Osteocyte (in vitro differentiated cells): ENCODE measurements around the gene SPIB. TPM values are rescaled to one million over a fixed set of nuclear protein-coding genes. Genes with fewer than 3 reads are reported as not detected.

Experiments
- DNase-seq: peaks from one replicate; pipeline ENCODE4 v3.0.0; 2021; ENCODE audit warnings: mixed read lengths; ENCODE audit not compliant: unreplicated experiment; ENCODE audit errors: extremely low spot score
- H3K27ac Mint-ChIP-seq: one replicate; pipeline ENCODE4 v1.8.0; 2021; ENCODE audit warnings: mild to moderate bottlenecking, mixed read lengths; ENCODE audit not compliant: unreplicated experiment
- H3K27me3 Mint-ChIP-seq: one replicate; pipeline ENCODE4 v1.8.0; 2021; ENCODE audit warnings: mixed read lengths; ENCODE audit not compliant: unreplicated experiment
- H3K36me3 Mint-ChIP-seq: one replicate; pipeline ENCODE4 v1.8.0; 2021; ENCODE audit warnings: mixed read lengths; ENCODE audit not compliant: unreplicated experiment
- H3K4me1 Mint-ChIP-seq: one replicate; pipeline ENCODE4 v1.8.0; 2021; ENCODE audit warnings: mixed read lengths; ENCODE audit not compliant: unreplicated experiment
- H3K4me3 Mint-ChIP-seq: one replicate; pipeline ENCODE4 v1.8.0; 2021; ENCODE audit warnings: mild to moderate bottlenecking, moderate library complexity, mixed read lengths; ENCODE audit not compliant: unreplicated experiment
- H3K9me3 Mint-ChIP-seq: one replicate; pipeline ENCODE4 v1.8.0; 2021; ENCODE audit warnings: mixed read lengths; ENCODE audit not compliant: unreplicated experiment
- CTCF ChIP-seq: fragments of 200-600 bp; sonication (generic); IDR thresholded peaks from 2 replicates; pipeline ENCODE4 v1.5.0; 2021; ENCODE audit warnings: antibody characterized with exemption, mild to moderate bottlenecking, moderate library complexity
- long read RNA-seq: library from polyadenylated mRNA; unstranded; transcript quantifications from one replicate; pipeline ENCODE4 v2.0.0, GENCODE V29; 2021
- total RNA-seq: library from RNA; stranded (reverse); gene quantifications from 2 replicates; pipeline ENCODE4 v1.2.1, GENCODE V29; 2021

SPIB gene
- total RNA-seq = not detected in 2 replicates
- long read RNA-seq = 0 reads

- Mint-ChIP-seq H3K36me3 (no peaks in the 10 kb centered on the region), H3K27me3 (peaks cover 11% of the 10 kb centered on the region), H3K4me1 (peaks cover 3% of the 10 kb centered on the region), H3K4me3 (no peak within 1 kb of the TSS), H3K9me3 (no peaks in the 10 kb centered on the region), H3K27ac (no peak within 1 kb of the TSS)
- no peak for DNase-seq
- no peak for TF ChIP-seq CTCF
These were observed at the start of gene SPIB for GRCh38 chr19:50418176-50419021. Gene SPIB (plus strand): TSS chr19:50418938. CDS start chr19:50418963, 25 bp downstream.

- peaks cover 13% of the 10 kb centered on the region for H3K4me1 Mint-ChIP-seq
- no peak overlapping the region for H3K4me3 Mint-ChIP-seq
- DNase-seq = no peak
- peaks cover 1% of the 10 kb centered on the region for H3K36me3 Mint-ChIP-seq
- peaks cover 2% of the 10 kb centered on the region for H3K27me3 Mint-ChIP-seq
- no peaks in the 10 kb centered on the region for H3K9me3 Mint-ChIP-seq
- TF ChIP-seq CTCF = no peak
- H3K27ac Mint-ChIP-seq = no peak overlapping the region
These were observed 46.7 kb upstream of the SPIB start for GRCh38 chr19:50371914-50372475.

DNA sequence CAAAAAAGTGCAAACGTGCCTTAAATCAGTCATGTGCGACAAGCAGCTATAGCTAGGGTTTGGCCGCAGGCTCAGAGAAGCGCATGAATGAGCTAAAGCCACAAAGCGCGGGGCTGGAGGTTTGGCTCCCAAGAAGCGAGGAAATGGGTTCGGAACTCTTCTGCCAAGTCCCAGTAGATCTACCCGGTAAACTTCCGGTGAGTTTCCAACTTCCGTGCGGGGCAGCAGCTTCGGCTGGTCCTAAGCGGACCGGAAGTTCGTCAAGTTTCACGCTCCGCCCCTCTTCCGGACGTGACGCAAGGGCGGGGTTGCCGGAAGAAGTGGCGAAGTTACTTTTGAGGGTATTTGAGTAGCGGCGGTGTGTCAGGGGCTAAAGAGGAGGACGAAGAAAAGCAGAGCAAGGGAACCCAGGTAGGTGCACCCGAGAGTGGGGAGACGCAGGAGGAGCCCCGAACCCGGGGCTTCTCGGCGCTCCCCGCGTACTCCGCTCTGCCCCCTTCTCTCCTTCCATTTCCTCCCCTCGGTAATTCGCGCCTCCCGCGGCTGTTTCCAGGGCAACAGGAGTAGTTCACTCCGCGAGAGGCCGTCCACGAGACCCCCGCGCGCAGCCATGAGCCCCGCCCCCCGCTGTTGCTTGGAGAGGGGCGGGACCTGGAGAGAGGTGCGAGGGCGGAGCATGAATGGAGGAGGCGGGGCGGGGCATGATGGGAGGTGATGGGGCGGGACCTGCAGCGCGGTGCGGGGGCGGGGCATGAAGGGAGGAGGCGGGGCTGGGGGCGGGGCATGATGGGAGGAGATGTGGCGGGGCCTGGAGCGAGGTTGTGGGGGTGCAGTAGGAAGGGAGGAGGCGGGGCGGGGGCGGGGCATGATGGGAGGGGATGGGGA lies 42.3 kb upstream of the SPIB start, which contains the start of gene NR1H2:
NR1H2 (plus strand) TSS at position 292 of the 885 bp plus-strand sequence. CDS start 1,149 bp downstream, outside the sequence.
- Mint-ChIP-seq H3K27me3 (no peaks in the 10 kb centered on the region), H3K9me3 (no peaks in the 10 kb centered on the region), H3K36me3 (peaks cover 27% of the 10 kb centered on the region), H3K4me3 (peak within 1 kb of the TSS; percentile 99), H3K4me1 (peaks cover 7% of the 10 kb centered on the region), H3K27ac (peak within 1 kb of the TSS; percentile 100)
- peak; percentile 97 for DNase-seq
- TF ChIP-seq CTCF = no peak

DNA sequence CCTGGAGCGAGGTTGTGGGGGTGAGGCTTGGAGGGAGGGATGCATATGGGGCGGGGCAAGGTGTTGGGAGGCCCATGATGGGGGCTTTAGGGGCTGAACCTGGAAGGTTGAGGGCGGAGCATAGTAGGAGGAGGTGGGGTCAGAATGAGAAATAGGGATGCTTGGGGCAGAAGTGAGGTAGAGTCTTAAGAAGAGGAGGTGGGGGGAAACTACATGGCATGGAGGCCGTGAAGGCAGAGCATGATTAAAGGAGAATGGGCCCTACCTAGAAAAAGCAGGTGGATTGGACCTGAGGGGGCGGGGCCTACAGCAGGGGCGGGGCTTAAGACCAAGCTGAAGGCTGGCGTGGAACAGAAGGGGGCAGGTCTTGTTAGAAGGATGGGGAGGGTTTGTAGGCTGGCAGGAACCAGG lies 41.7 kb upstream of the SPIB start:
- H3K4me3 Mint-ChIP-seq = peak overlapping the region; percentile 60
- H3K27ac Mint-ChIP-seq = peak overlapping the region; percentile 38
- H3K9me3 Mint-ChIP-seq = no peaks in the 10 kb centered on the region
- H3K27me3 Mint-ChIP-seq = no peaks in the 10 kb centered on the region
- H3K36me3 Mint-ChIP-seq = peaks cover 28% of the 10 kb centered on the region
- no peak for TF ChIP-seq CTCF
- H3K4me1 Mint-ChIP-seq = peaks cover 7% of the 10 kb centered on the region
- DNase-seq = no peak
